HepG2 (cell line): Measurements from ENCODE around the gene DUSP12. TPM values are rescaled to one million over a fixed set of nuclear protein-coding genes. Genes with fewer than 3 reads are reported as not detected.

ENCODE experiments used
- BCL3 ChIP-seq: sonication (generic); formaldehyde crosslinking; IDR thresholded peaks from 2 replicates; pipeline ENCODE4 v1.5.1; 2020; ENCODE audit warnings: mild to moderate bottlenecking, missing genetic modification reagents, moderate library complexity
- ELF3 ChIP-seq: IDR thresholded peaks from 2 replicates; pipeline ENCODE4 v1.6.1; 2016; ENCODE audit warnings: missing genetic modification reagents, missing compliant biosample characterization
- ERF ChIP-seq: IDR thresholded peaks from 2 replicates; pipeline ENCODE4 v1.6.1; 2018; ENCODE audit warnings: missing biosample characterization, missing genetic modification reagents
- FOSL2 ChIP-seq: sonication (generic); formaldehyde crosslinking; IDR thresholded peaks from 2 replicates; pipeline ENCODE4 v1.4.0; 2020; ENCODE audit warnings: missing genetic modification reagents
- GABPB1 ChIP-seq: IDR thresholded peaks from 2 replicates; pipeline ENCODE4 v1.6.1; 2016; ENCODE audit warnings: mild to moderate bottlenecking, missing genetic modification reagents, moderate library complexity, missing compliant biosample characterization
- NFIB ChIP-seq: sonication (generic); formaldehyde crosslinking; IDR thresholded peaks from 2 replicates; pipeline ENCODE4 v1.9.0; 2021; ENCODE audit warnings: missing genetic modification reagents, mild to moderate bottlenecking, borderline replicate concordance
- RFXAP ChIP-seq: sonication (generic); formaldehyde crosslinking; IDR thresholded peaks from 2 replicates; pipeline ENCODE4 v1.4.0; 2020; ENCODE audit warnings: missing genetic modification reagents, borderline replicate concordance
- RXRA ChIP-seq: sonication (generic); formaldehyde crosslinking; IDR thresholded peaks from 2 replicates; pipeline ENCODE4 v1.5.1; 2020; ENCODE audit warnings: missing genetic modification reagents
- YEATS4 ChIP-seq: sonication (generic); formaldehyde crosslinking; IDR thresholded peaks from 2 replicates; pipeline ENCODE4 v1.4.0; 2020; ENCODE audit warnings: missing genetic modification reagents, borderline replicate concordance
- ZBTB34 ChIP-seq: sonication (generic); formaldehyde crosslinking; IDR thresholded peaks from 2 replicates; pipeline ENCODE4 v1.8.0; 2022; ENCODE audit warnings: mild to moderate bottlenecking, missing genetic modification reagents
- ZFP36L1 ChIP-seq: sonication (generic); formaldehyde crosslinking; IDR thresholded peaks from 2 replicates; pipeline ENCODE4 v1.8.0; 2022; ENCODE audit warnings: mild to moderate bottlenecking, missing genetic modification reagents, moderate library complexity
- ZNF143 ChIP-seq: sonication (generic); formaldehyde crosslinking; IDR thresholded peaks from 2 replicates; pipeline ENCODE4 v1.4.0; 2020; ENCODE audit warnings: missing genetic modification reagents
- ZNF224 ChIP-seq: sonication (generic); formaldehyde crosslinking; IDR thresholded peaks from 2 replicates; pipeline ENCODE4 v1.5.0; 2020; ENCODE audit warnings: mild to moderate bottlenecking, missing genetic modification reagents
- ZNF263 ChIP-seq: sonication (generic); formaldehyde crosslinking; IDR thresholded peaks from 2 replicates; pipeline ENCODE4 v1.4.0; 2020; ENCODE audit warnings: missing genetic modification reagents
- ZNF264 ChIP-seq: sonication (generic); formaldehyde crosslinking; IDR thresholded peaks from 2 replicates; pipeline ENCODE4 v1.4.0; 2020; ENCODE audit warnings: missing genetic modification reagents
- ZNF362 ChIP-seq: sonication (generic); formaldehyde crosslinking; IDR thresholded peaks from 2 replicates; pipeline ENCODE4 v1.4.0; 2020; ENCODE audit warnings: missing genetic modification reagents, mild to moderate bottlenecking, borderline replicate concordance
- ZNF431 ChIP-seq: sonication (generic); formaldehyde crosslinking; IDR thresholded peaks from 2 replicates; pipeline ENCODE4 v1.9.0; 2022; ENCODE audit warnings: missing genetic modification reagents, low read depth, mild to moderate bottlenecking, borderline replicate concordance
- ZNF570 ChIP-seq: sonication (generic); formaldehyde crosslinking; IDR thresholded peaks from 2 replicates; pipeline ENCODE4 v1.4.0; 2020; ENCODE audit warnings: mild to moderate bottlenecking, missing genetic modification reagents, borderline replicate concordance
- ZNF652 ChIP-seq: IDR thresholded peaks from 2 replicates; pipeline ENCODE4 v1.6.1; 2016; ENCODE audit warnings: low read depth, borderline replicate concordance
- ZNF687 ChIP-seq: sonication (generic); formaldehyde crosslinking; IDR thresholded peaks from 2 replicates; pipeline ENCODE4 v1.5.1; 2020; ENCODE audit warnings: mild to moderate bottlenecking, missing genetic modification reagents, moderate library complexity
- ZNF691 ChIP-seq: sonication (generic); formaldehyde crosslinking; IDR thresholded peaks from 2 replicates; pipeline ENCODE4 v1.4.0; 2020; ENCODE audit warnings: missing genetic modification reagents, low read depth, mild to moderate bottlenecking, borderline replicate concordance
- polyA plus RNA-seq, 8 experiments: library from polyadenylated mRNA; depleted of rRNA in 3 of 8; stranded (reverse) in 7 of 8; unstranded in 1 of 8; fragments of >200 nt; fragmentation: Illumina TruSeq in 4 of 8; extraction: Trizol in 4 of 8; gene quantifications; 2 replicates each; pipeline versions ENCODE4 v1.2.1 to v1.2.3, GENCODE V29; 2011 to 2016; ENCODE audit warnings: low read depth in 4 of 8, missing spikeins in 1 of 8, mixed read lengths in 1 of 8; ENCODE audit not compliant: insufficient read depth in 1 of 8
- total RNA-seq, 5 experiments: library from RNA; depleted of rRNA; stranded (reverse); fragments of >200 nt; fragmentation: Illumina TruSeq; extraction: Trizol; gene quantifications; 2 replicates each; pipeline ENCODE4 v1.2.3, GENCODE V29; 2016; ENCODE audit warnings: low read depth in 1 of 5

Gene DUSP12
- total and polyA plus RNA-seq, 2 of the 13 experiments (the other 11 are each of a cell fraction or from before 2014, with no cell fraction given), result 36.7 to 37.1 TPM

GRCh38 chr1:161702250-161702649 lies 47.3 kb upstream of the DUSP12 start (continued):
- TF ChIP-seq ZNF687 (peak; percentile 40), RFXAP (peak; percentile 32; the same call in 1 of the 2 replicates), ZNF263 (CRISPR knock-in tag) (no peak), BCL3 (CRISPR knock-in tag) (no peak), RXRA (CRISPR knock-in tag) (peak; percentile 64; the same call in 1 of the 2 replicates), NFIB (CRISPR knock-in tag) (no peak), ZNF362 (CRISPR knock-in tag) (peak; percentile 19; the same call in 1 of the 2 replicates), ZNF224 (no peak), ELF3 (CRISPR knock-in tag) (peak; percentile 74), YEATS4 (CRISPR knock-in tag) (0 out of 2 replicates have a peak, but pooled peaks have one; percentile 25), ZNF264 (CRISPR knock-in tag) (peak; percentile 60; the same call in 1 of the 2 replicates), ZNF570 (no peak), FOSL2 (CRISPR knock-in tag) (peak; percentile 58), ZFP36L1 (no peak), ZBTB34 (CRISPR knock-in tag) (peak; percentile 54; the same call in 1 of the 2 replicates), ZNF431 (CRISPR knock-in tag) (0 out of 2 replicates have a peak, but pooled peaks have one; percentile 39), ZNF691 (CRISPR knock-in tag) (peak; percentile 55; the same call in 1 of the 2 replicates), ERF (CRISPR knock-in tag) (peak; percentile 65; the same call in 1 of the 2 replicates), ZNF143 (CRISPR knock-in tag) (peak; percentile 60), ZNF652 (CRISPR knock-in tag) (peak; percentile 95), GABPB1 (CRISPR knock-in tag) (peak; percentile 30)
